GM23338 (cell line): ENCODE data around the gene ADAMTS14. TPM values are rescaled to one million over a fixed set of nuclear protein-coding genes. Genes with fewer than 3 reads are reported as not detected.

ENCODE experiments used
- ATAC-seq: fragments of 200-7000 bp; cut with Tn5 transposase; 3 replicates; pipeline ENCODE4 v1.9.1; 2020
- DNase-seq: peaks from one replicate; pipeline ENCODE4 v3.0.0-alpha.2; 2015; ENCODE audit warnings: low spot score
- H2AFZ ChIP-seq: fragments of 200-600 bp; sonication (generic); 2 replicates; pipeline ENCODE4 v1.8.0; 2016; ENCODE audit warnings: antibody characterized with exemption, mild to moderate bottlenecking, moderate library complexity
- H3F3A ChIP-seq: fragments of 200-600 bp; sonication (generic); replicated peaks from 2 replicates; pipeline ENCODE4 v1.8.0; 2017; ENCODE audit warnings: antibody characterized with exemption, mixed run types, low read depth
- H3K27ac ChIP-seq: fragments of 200-600 bp; sonication (generic); 2 replicates; pipeline ENCODE4 v1.6.1; 2016; ENCODE audit warnings: low read depth
- H3K27me3 ChIP-seq: fragments of 200-600 bp; sonication (generic); 2 replicates; pipeline ENCODE4 v1.8.0; 2016; ENCODE audit warnings: mild to moderate bottlenecking, mixed run types, moderate library complexity; ENCODE audit not compliant: insufficient read depth
- H3K36me3 ChIP-seq: fragments of 200-600 bp; sonication (generic); 2 replicates; pipeline ENCODE4 v1.8.0; 2016; ENCODE audit warnings: mild to moderate bottlenecking; ENCODE audit not compliant: insufficient read depth
- H3K4me1 ChIP-seq: fragments of 200-600 bp; sonication (generic); 2 replicates; pipeline ENCODE4 v1.8.0; 2016; ENCODE audit warnings: mild to moderate bottlenecking, moderate library complexity; ENCODE audit not compliant: insufficient read depth
- H3K4me2 ChIP-seq: fragments of 200-600 bp; sonication (generic); 2 replicates; pipeline ENCODE4 v1.7.1; 2017; ENCODE audit warnings: mixed run types
- H3K4me3 ChIP-seq: fragments of 200-600 bp; sonication (generic); 2 replicates; pipeline ENCODE4 v1.6.1; 2016; ENCODE audit warnings: mixed run types
- H3K79me2 ChIP-seq: fragments of 200-600 bp; sonication (generic); replicated peaks from 2 replicates; pipeline ENCODE4 v1.8.0; 2017; ENCODE audit warnings: mild to moderate bottlenecking; ENCODE audit not compliant: insufficient read depth
- H3K9me2 ChIP-seq: fragments of 200-600 bp; sonication (generic); 2 replicates; pipeline ENCODE4 v1.8.0; 2017; ENCODE audit not compliant: insufficient read depth
- H4K20me1 ChIP-seq: fragments of 200-600 bp; sonication (generic); replicated peaks from 2 replicates; pipeline ENCODE4 v1.8.0; 2017; ENCODE audit warnings: mild to moderate bottlenecking; ENCODE audit not compliant: insufficient read depth
- H3K27ac Mint-ChIP-seq: 2 replicates; pipeline ENCODE4 v1.8.0; 2020; ENCODE audit warnings: inconsistent platforms, mild to moderate bottlenecking, moderate library complexity, mixed read lengths
- H3K27me3 Mint-ChIP-seq: 3 replicates; pipeline ENCODE4 v1.8.0; 2022; ENCODE audit warnings: low read depth, mild to moderate bottlenecking, moderate library complexity, mixed read lengths, inconsistent platforms; ENCODE audit not compliant: insufficient read depth, poor library complexity
- H3K36me3 Mint-ChIP-seq: 3 replicates; pipeline ENCODE4 v1.8.0; 2021; ENCODE audit warnings: low read depth, mild to moderate bottlenecking, inconsistent platforms, moderate library complexity, mixed read lengths
- H3K4me1 Mint-ChIP-seq: 3 replicates; pipeline ENCODE4 v1.8.0; 2020; ENCODE audit warnings: mild to moderate bottlenecking, inconsistent platforms, mixed read lengths
- H3K4me3 Mint-ChIP-seq: 3 replicates; pipeline ENCODE4 v1.8.0; 2021; ENCODE audit warnings: moderate library complexity, mild to moderate bottlenecking, inconsistent platforms, mixed read lengths
- H3K9me3 Mint-ChIP-seq: 3 replicates; pipeline ENCODE4 v1.8.0; 2020; ENCODE audit warnings: moderate library complexity, mild to moderate bottlenecking, inconsistent platforms, mixed read lengths
- CREB1 ChIP-seq: fragments of 250-450 bp; sonication (Bioruptor Pico); IDR thresholded peaks from 2 replicates; pipeline ENCODE4 v1.5.0; 2020; ENCODE audit warnings: low read depth, mild to moderate bottlenecking, moderate library complexity
- EZH2phosphoT487 ChIP-seq: fragments of 200-600 bp; sonication (generic); IDR thresholded peaks from one replicate; pipeline ENCODE4 v1.8.1; 2018; ENCODE audit warnings: antibody characterized with exemption; ENCODE audit not compliant: unreplicated experiment
- JUNB ChIP-seq: IDR thresholded peaks from one replicate; pipeline ENCODE4 v1.6.1; 2016; ENCODE audit warnings: antibody characterized with exemption; ENCODE audit not compliant: unreplicated experiment
- NANOG ChIP-seq: IDR thresholded peaks from 2 replicates; pipeline ENCODE4 v1.6.1; 2016; ENCODE audit warnings: antibody characterized with exemption, borderline replicate concordance
- POLR2AphosphoS5 ChIP-seq: IDR thresholded peaks from 2 replicates; pipeline ENCODE4 v1.6.1; 2016; ENCODE audit warnings: antibody characterized with exemption, low read depth
- STAT1 ChIP-seq: IDR thresholded peaks from one replicate; pipeline ENCODE4 v1.6.1; 2016; ENCODE audit warnings: antibody characterized with exemption; ENCODE audit not compliant: unreplicated experiment
- ZNF114 ChIP-seq: fragments of 250-450 bp; sonication (Bioruptor Pico); IDR thresholded peaks from 2 replicates; pipeline ENCODE4 v1.5.0; 2020; ENCODE audit warnings: mild to moderate bottlenecking, moderate library complexity
- ZNF331 ChIP-seq: fragments of 250-450 bp; sonication (Bioruptor Pico); IDR thresholded peaks from 2 replicates; pipeline ENCODE4 v1.5.0; 2020; ENCODE audit warnings: low read depth, mild to moderate bottlenecking, moderate library complexity
- polyA plus RNA-seq: library from polyadenylated mRNA; unstranded; fragments of >200 nt; fragmentation: Nextera tagmentation; extraction: Ambion mirVana; gene quantifications from 2 replicates; pipeline ENCODE4 v1.2.1, GENCODE V29; 2016
- total RNA-seq: library from RNA; depleted of rRNA; stranded (reverse); fragments of >200 nt; shearing (Covaris generic); gene quantifications from 2 replicates; pipeline ENCODE4 v1.2.3, GENCODE V29; 2014
- TF ChIP-seq, protein P1 (sequence below): IDR thresholded peaks from one replicate; pipeline ENCODE4 v1.6.1; 2018; ENCODE audit warnings: antibody characterized with exemption; ENCODE audit not compliant: unreplicated experiment
- TF ChIP-seq, protein P2 (sequence below), 2 experiments: fragments of 200-600 bp in 1 of 2; sonication (generic) in 1 of 2; conservative IDR thresholded peaks; 2 replicates each; pipeline versions ENCODE4 v1.5.1 to v1.6.1; 2016 to 2017; ENCODE audit warnings: antibody characterized with exemption in 2 of 2, low read depth in 2 of 2, mild to moderate bottlenecking in 2 of 2, moderate library complexity in 1 of 2
- TF ChIP-seq, protein P3 (sequence below): IDR thresholded peaks from 2 replicates; pipeline ENCODE4 v1.6.1; 2016; ENCODE audit warnings: antibody characterized with exemption

ADAMTS14 gene
- total and polyA plus RNA-seq, 2 experiments from 2014 or later, result 1.9 to 2.1 TPM

DNA sequence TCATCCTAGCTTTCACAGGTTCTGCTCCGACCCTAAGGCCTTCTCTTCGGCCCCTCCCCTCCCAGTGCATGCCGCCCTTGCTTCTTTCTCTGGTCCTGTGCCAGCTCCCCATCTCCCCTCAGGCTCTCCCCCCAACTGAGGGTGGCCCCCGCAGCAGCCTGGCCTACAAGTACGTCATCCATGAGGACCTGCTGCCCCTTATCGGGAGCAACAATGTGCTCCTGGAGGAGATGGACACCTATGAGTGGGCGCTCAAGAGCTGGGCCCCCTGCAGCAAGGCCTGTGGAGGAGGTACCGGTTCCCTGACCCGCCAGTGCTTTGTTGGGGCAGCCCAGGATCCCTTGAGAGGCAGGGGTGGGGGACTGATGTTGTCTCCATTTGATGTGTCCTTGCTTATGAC lies 79.0 kb downstream of the ADAMTS14 start (continued):
- TF ChIP-seq, protein P1, sequence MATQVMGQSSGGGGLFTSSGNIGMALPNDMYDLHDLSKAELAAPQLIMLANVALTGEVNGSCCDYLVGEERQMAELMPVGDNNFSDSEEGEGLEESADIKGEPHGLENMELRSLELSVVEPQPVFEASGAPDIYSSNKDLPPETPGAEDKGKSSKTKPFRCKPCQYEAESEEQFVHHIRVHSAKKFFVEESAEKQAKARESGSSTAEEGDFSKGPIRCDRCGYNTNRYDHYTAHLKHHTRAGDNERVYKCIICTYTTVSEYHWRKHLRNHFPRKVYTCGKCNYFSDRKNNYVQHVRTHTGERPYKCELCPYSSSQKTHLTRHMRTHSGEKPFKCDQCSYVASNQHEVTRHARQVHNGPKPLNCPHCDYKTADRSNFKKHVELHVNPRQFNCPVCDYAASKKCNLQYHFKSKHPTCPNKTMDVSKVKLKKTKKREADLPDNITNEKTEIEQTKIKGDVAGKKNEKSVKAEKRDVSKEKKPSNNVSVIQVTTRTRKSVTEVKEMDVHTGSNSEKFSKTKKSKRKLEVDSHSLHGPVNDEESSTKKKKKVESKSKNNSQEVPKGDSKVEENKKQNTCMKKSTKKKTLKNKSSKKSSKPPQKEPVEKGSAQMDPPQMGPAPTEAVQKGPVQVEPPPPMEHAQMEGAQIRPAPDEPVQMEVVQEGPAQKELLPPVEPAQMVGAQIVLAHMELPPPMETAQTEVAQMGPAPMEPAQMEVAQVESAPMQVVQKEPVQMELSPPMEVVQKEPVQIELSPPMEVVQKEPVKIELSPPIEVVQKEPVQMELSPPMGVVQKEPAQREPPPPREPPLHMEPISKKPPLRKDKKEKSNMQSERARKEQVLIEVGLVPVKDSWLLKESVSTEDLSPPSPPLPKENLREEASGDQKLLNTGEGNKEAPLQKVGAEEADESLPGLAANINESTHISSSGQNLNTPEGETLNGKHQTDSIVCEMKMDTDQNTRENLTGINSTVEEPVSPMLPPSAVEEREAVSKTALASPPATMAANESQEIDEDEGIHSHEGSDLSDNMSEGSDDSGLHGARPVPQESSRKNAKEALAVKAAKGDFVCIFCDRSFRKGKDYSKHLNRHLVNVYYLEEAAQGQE, result no peak
- TF ChIP-seq STAT1, result no peak

DNA sequence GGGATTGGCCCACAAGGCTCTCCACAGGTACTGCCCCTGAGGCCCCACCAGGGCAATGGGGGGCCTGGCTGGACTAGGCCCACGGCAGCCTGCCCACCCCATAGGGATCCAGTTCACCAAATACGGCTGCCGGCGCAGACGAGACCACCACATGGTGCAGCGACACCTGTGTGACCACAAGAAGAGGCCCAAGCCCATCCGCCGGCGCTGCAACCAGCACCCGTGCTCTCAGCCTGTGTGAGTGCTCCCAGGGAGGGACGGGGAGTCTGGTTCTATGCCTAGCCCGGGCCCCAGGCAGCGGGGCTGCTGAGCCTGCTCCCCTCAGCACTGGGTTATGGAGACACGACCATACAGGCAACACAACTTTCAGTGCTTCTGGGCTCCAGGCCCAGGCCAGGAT lies 79.7 kb downstream of the ADAMTS14 start:
- no peak overlapping the region for H3K27ac Mint-ChIP-seq
- Histone ChIP-seq H2AFZ (no peak overlapping the region), H4K20me1 (no peaks in the 10 kb centered on the region)
- TF ChIP-seq, protein P1, result no peak
- TF ChIP-seq JUNB (no peak), ZNF331 (CRISPR knock-in tag) (no peak), EZH2phosphoT487 (no peak), POLR2AphosphoS5 (no peak), CREB1 (CRISPR knock-in tag) (no peak), ZNF114 (CRISPR knock-in tag) (no peak), NANOG (no peak), STAT1 (no peak)
- TF ChIP-seq, protein P2, sequence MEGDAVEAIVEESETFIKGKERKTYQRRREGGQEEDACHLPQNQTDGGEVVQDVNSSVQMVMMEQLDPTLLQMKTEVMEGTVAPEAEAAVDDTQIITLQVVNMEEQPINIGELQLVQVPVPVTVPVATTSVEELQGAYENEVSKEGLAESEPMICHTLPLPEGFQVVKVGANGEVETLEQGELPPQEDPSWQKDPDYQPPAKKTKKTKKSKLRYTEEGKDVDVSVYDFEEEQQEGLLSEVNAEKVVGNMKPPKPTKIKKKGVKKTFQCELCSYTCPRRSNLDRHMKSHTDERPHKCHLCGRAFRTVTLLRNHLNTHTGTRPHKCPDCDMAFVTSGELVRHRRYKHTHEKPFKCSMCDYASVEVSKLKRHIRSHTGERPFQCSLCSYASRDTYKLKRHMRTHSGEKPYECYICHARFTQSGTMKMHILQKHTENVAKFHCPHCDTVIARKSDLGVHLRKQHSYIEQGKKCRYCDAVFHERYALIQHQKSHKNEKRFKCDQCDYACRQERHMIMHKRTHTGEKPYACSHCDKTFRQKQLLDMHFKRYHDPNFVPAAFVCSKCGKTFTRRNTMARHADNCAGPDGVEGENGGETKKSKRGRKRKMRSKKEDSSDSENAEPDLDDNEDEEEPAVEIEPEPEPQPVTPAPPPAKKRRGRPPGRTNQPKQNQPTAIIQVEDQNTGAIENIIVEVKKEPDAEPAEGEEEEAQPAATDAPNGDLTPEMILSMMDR (conservative IDR thresholded peaks at IDR 0.05; ENCODE audit: low read depth in 2 of 2), result no peak
- TF ChIP-seq, protein P3, sequence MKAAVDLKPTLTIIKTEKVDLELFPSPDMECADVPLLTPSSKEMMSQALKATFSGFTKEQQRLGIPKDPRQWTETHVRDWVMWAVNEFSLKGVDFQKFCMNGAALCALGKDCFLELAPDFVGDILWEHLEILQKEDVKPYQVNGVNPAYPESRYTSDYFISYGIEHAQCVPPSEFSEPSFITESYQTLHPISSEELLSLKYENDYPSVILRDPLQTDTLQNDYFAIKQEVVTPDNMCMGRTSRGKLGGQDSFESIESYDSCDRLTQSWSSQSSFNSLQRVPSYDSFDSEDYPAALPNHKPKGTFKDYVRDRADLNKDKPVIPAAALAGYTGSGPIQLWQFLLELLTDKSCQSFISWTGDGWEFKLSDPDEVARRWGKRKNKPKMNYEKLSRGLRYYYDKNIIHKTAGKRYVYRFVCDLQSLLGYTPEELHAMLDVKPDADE, result no peak

More for the DNA sequence above, 79.7 kb downstream of the ADAMTS14 start:
- no peaks in the 10 kb centered on the region for H3F3A ChIP-seq
- no peaks in the 10 kb centered on the region for H3K4me1 ChIP-seq
- DNase-seq, result no peak
- Mint-ChIP-seq H3K4me3 (no peak overlapping the region), H3K9me3 (no peaks in the 10 kb centered on the region), H3K27me3 (peaks cover 8% of the 10 kb centered on the region), H3K4me1 (peaks cover 11% of the 10 kb centered on the region), H3K36me3 (no peaks in the 10 kb centered on the region; the same call in 2 of the 3 replicates)
- H3K4me2 ChIP-seq, result no peak overlapping the region
- no peaks in the 10 kb centered on the region for H3K36me3 ChIP-seq
- no peak overlapping the region for H3K4me3 ChIP-seq
- no peak for ATAC-seq
- H3K9me2 ChIP-seq, result no peaks in the 10 kb centered on the region
- H3K79me2 ChIP-seq, result no peaks in the 10 kb centered on the region
- no peaks in the 10 kb centered on the region for H3K27me3 ChIP-seq
- no peak overlapping the region for H3K27ac ChIP-seq
